ENCODE data around the gene DLX4. TPM values are rescaled to one million over a fixed set of nuclear protein-coding genes. Genes with fewer than 3 reads are reported as not detected.

DLX4 gene
- total and polyA plus RNA-seq, 2 donors (not counting 3 experiments of a cell fraction or from before 2014, with no cell fraction given), result not detected

GRCh38 chr17:49956780-49957179 lies 12.2 kb upstream of the DLX4 start:
- H3K4me1 ChIP-seq (ENCODE audit: control insufficient read depth, extremely low read depth, insufficient read depth, low read length), result peaks cover 16% of the 10 kb centered on the region
- DNase-seq (ENCODE audit: low read depth, low spot score), result no peak
- CTCF ChIA-PET, result interaction anchor here (0.9 to 3.2 kb wide), 7 partner anchors 10 to 76 kb away, joined by 3 to 19 read pairs (median 3); partner anchors contain the start of gene DLX3
- no peaks in the 10 kb centered on the region for H3K9me1 ChIP-seq (replicated peaks; ENCODE audit: control insufficient read depth, extremely low read depth, insufficient read depth, low read length)
- dilution Hi-C loops (cut with MboI; ENCODE audit: extremely low pct_ligation_motif_present, low sequenced_read_pairs), result no loop called here
- H3K27me3 ChIP-seq (ENCODE audit: control insufficient read depth in 2 of 2, insufficient read depth in 2 of 2, low read length in 2 of 2), result peaks cover 2 to 11% of the 10 kb centered on the region in 2 experiments
- no peaks in the 10 kb centered on the region for H4K20me1 ChIP-seq (replicated peaks; ENCODE audit: control insufficient read depth, extremely low read depth, insufficient read depth, low read length)
- intact Hi-C loops (cut with micrococcal nuclease), result no loop called here
- no peaks in the 10 kb centered on the region for H3K36me3 ChIP-seq (ENCODE audit: control insufficient read depth in 2 of 2, extremely low read depth in 1 of 2, insufficient read depth in 2 of 2, low read length in 2 of 2)
- POLR2A ChIA-PET, result no interaction called here
- no peaks in the 10 kb centered on the region for H3K79me2 ChIP-seq (ENCODE audit: control insufficient read depth, insufficient read depth, low read length)
- no peaks in the 10 kb centered on the region for H3K9me3 ChIP-seq (replicated peaks; ENCODE audit: control insufficient read depth, insufficient read depth, low read length)
- H3K4me3 ChIP-seq (replicated peaks in 1 of 3; ENCODE audit: insufficient read depth in 1 of 3, low read depth in 1 of 3, low read length in 3 of 3), result no peak overlapping the region
- H3K27ac ChIP-seq (ENCODE audit: insufficient read depth, low read depth, low read length), result no peak overlapping the region
- no TSS peak for BruUV-seq (replicated peaks)
- H2AFZ ChIP-seq (ENCODE audit: low read depth, low read length), result no peak overlapping the region
- H3K4me2 ChIP-seq (ENCODE audit: insufficient read depth, low read length), result no peak overlapping the region
- no peak for TF ChIP-seq GATA2 (IDR thresholded peaks at IDR 0.05; ENCODE audit: insufficient read depth, insufficient read length, low read depth, low read length)
- TF ChIP-seq FOS (IDR thresholded peaks at IDR 0.05; ENCODE audit: borderline replicate concordance, insufficient read depth, low read length), result no peak
- no peak for TF ChIP-seq POLR2A (IDR thresholded peaks at IDR 0.05; ENCODE audit: low read depth, low read length)
- TF ChIP-seq POLR2AphosphoS5 (IDR thresholded peaks at IDR 0.05; ENCODE audit: insufficient read depth, low read depth, low read length), result no peak
- no peak for TF ChIP-seq EZH2 (IDR thresholded peaks at IDR 0.05; ENCODE audit: borderline replicate concordance, low read depth, low read length, severe bottlenecking)
- TF ChIP-seq CTCF (IDR thresholded peaks at IDR 0.05; ENCODE audit: extremely low read depth in 1 of 2, insufficient read depth in 1 of 2, low read depth in 1 of 2, low read length in 2 of 2), result no peak
- no peak for TF ChIP-seq MAX (IDR thresholded peaks at IDR 0.05; ENCODE audit: insufficient read depth, insufficient read length)
- TF ChIP-seq MYC (IDR thresholded peaks at IDR 0.05; ENCODE audit: low read depth, low read length), result no peak
- no peak for TF ChIP-seq JUN (IDR thresholded peaks at IDR 0.05; ENCODE audit: borderline replicate concordance, insufficient read depth, insufficient read length, low read depth)
- FAIRE-seq, result no peak
- no peak overlapping the region for H3K9ac ChIP-seq (replicated peaks; ENCODE audit: extremely low read depth, insufficient read depth, low read length)

Data from endothelial cell of umbilical vein (primary cell).